Measurements from ENCODE around the gene AARS2.

Gene AARS2

DNA sequence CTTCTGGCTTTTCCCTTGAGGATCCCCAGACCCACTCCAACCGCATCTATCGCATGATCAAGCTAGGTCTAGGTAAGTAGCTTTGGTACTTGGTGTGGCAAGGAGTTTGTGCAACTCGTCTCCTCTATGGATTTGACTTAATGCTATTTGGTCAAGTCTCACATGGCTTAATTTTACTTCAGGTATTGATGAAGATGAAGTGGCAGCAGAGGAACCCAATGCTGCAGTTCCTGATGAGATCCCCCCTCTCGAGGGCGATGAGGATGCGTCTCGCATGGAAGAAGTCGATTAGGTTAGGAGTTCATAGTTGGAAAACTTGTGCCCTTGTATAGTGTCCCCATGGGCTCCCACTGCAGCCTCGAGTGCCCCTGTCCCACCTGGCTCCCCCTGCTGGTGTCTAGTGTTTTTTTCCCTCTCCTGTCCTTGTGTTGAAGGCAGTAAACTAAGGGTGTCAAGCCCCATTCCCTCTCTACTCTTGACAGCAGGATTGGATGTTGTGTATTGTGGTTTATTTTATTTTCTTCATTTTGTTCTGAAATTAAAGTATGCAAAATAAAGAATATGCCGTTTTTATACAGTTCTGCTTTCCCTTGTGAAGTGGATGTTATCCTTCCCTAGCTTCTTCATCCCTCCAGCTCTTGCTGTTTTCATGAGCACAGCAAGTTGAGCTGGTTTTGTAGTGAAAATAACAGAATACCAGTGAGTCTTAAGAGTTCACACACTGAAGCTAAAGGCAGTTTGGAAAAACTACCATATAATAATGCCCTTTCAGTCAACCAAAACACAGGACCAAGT, 59.6 kb downstream of the AARS2 start:
- TF ChIP-seq ZNF274 (IDR thresholded peaks at IDR 0.05; ENCODE audit: low read depth, low read length): no peak
- H3K4me3 ChIP-seq (ENCODE audit: low read length): no peak overlapping the region

DNA sequence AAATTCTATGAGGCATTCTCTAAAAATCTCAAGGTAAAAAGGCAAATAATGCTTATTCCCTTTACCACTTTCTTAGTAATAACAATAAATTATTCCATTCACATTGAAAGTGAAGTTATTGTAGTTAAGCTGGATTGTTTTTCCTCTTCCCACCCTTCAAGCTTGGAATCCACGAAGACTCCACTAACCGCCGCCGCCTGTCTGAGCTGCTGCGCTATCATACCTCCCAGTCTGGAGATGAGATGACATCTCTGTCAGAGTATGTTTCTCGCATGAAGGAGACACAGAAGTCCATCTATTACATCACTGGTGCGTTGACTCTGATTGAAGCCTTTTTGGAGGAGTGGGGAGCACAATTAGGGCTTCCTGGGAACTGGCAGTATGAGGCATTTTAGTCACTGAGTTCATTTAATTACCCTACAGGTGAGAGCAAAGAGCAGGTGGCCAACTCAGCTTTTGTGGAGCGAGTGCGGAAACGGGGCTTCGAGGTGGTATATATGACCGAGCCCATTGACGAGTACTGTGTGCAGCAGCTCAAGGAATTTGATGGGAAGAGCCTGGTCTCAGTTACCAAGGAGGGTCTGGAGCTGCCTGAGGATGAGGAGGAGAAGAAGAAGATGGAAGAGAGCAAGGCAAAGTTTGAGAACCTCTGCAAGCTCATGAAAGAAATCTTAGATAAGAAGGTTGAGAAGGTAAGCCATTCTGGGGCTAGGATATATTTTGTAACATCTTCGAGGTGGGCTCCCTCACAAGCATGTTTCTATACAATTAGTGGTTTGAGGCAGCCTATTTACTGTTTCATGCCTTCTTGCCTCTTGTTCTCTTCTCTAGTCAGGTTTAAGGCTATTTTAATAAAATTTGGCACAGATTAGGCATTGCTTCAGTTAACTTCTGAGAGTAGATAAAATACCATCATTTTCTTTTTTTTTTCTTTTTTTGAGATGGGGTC, 61.3 kb downstream of the AARS2 start:
- no peak for TF ChIP-seq ZNF274 (IDR thresholded peaks at IDR 0.05; ENCODE audit: low read depth, low read length)
- H3K4me3 ChIP-seq (ENCODE audit: low read length): no peak overlapping the region

DNA sequence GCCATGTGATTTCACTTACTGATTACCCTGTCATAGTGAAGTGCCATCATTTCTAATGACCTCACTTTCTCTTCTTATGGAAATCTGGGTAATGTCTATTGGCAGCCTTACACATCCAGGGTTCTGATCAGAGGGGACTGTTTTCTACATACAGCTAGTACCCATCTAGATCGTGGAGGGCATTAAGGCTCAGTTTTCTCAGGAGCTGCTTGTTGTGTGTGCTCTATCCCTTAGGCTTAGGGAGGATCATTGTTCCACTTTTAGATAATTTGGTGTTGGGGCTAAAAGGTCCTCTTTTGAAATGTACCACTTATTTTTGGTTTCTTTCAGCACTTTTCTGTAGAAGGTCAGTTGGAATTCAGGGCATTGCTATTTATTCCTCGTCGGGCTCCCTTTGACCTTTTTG, 62.4 kb downstream of the AARS2 start:
- no peak for TF ChIP-seq ZNF274 (IDR thresholded peaks at IDR 0.05; ENCODE audit: low read depth, low read length)
- H3K4me3 ChIP-seq (ENCODE audit: low read length): no peak overlapping the region

DNA sequence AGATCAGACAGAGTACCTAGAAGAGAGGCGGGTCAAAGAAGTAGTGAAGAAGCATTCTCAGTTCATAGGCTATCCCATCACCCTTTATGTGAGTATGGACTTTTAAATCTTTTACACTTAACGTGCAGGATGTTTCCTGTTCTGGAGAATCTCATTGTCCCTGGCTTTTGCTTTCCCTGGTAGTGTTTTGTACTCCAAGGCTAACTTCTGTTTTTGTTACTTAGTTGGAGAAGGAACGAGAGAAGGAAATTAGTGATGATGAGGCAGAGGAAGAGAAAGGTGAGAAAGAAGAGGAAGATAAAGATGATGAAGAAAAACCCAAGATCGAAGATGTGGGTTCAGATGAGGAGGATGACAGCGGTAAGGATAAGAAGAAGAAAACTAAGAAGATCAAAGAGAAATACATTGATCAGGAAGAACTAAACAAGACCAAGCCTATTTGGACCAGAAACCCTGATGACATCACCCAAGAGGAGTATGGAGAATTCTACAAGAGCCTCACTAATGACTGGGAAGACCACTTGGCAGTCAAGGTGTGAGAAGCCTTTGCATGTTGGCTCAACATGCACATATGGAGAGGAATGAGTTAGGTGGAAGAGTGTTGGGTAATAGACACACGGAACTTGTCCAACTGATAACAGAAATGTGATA, 63.0 kb downstream of the AARS2 start:
- no peak overlapping the region for H3K4me3 ChIP-seq (ENCODE audit: low read length)
- no peak for TF ChIP-seq ZNF274 (IDR thresholded peaks at IDR 0.05; ENCODE audit: low read depth, low read length)

Measured in GM08714 (cell line).